Effector CD4-positive, alpha-beta T cell (primary cell): ENCODE results near the gene ZNF302.
A peak's percentile ranks its signal among the peaks of the same experiment; 100 is the strongest.
"Not testable (repeated sequence)": the region's sequence is repeated elsewhere in the genome, so short reads cannot be mapped to it uniquely, and the experiment has no call there.

Source experiments
- DNase-seq: peaks from one replicate; pipeline ENCODE4 v3.0.0-alpha.2; 2020
- total RNA-seq: gene quantifications from one replicate; lab custom pipeline; 2026; lab: John Stamatoyannopoulos, UW

ZNF302 gene
- 19.7 reads per million, percentile 46 among the genes with 10 or more reads in this experiment for total RNA-seq

DNA sequence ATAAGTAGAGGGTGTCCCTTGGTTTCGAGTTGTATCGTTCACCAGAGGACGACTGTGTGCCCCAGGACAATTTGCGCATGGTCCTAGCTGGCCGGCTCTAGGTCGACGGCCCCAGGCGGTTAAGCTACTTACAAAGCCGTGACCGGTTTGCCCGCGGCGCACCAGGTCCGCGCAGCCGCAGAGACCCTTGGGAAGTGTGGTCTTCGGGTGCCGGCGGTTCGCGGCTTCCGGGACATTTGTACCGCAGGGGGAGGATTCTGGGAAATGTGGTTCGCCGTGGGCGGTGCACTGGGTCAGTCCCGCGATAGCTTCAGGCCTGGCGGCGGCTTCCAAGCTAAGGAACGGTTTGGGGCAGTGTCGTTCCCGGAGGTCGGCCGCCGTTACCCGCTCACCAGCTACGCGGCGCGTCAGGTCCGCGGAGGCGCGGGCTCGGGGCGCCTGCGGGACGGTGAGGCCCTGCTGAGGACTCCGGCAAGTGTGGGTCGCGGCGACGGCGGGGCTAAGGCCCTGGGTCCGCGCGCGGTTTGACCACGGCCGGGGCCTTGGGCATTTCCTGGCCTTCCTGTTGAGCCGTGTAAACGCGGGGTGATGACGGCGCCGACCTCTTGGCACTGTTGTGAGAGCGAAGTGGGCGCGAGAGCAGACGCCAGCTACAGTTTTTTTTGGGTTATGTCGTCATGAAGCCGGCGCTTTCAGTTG lies at the start of gene ZNF302:
TSS of gene ZNF302 (plus strand) at position 293 of the 699 bp plus-strand sequence. CDS start 1,127 bp downstream, outside the sequence.
- peak; percentile 88 for DNase-seq

DNA sequence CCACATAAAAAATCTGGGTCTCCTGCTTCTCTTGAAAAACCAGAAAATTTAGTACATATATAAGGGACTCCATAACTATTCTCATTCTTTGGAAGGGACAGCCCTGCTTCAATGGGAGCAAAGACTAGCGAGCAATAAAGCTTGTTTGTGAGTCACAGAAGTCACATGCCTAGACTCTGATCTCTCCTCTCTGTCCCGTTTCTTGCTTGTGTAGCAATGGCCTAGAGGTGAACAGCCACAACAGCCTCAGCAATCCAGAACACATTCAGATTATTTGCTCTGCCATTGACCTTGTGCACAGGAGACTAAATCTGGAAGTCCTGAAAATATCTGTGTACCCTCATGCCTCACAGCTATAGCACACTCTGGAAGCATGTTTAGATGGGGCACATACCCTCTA lies 43.7 kb upstream of the ZNF302 start:
- no peak for DNase-seq

DNA sequence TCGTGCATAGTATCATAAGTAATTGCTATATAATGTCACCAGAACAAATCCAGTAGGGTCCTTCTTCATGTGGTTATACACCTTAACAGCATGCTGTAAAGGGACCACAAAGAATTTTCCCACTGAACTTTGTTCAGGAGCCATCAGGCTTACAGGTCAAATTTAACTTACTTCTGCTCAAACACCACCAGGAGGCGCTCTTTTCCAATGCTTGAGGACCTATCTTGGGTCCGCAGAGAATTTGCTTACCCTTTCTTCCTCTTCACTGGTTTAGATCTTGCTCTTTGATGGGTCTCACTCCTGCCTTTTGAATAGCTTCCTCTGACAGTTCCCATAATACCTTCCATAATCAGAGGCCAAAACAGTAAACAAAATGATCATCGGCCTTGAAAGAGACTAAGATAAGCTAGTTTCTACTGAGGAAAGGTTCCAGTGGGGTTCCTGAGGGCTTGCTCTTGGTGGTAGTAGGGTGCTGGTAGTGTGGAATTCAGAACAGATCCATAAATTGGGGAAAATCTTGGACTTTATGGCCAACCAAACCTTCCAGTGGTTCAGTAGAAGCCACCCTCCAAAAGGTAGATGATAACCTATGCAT lies 37.9 kb upstream of the ZNF302 start:
- DNase-seq: peak; percentile 59

DNA sequence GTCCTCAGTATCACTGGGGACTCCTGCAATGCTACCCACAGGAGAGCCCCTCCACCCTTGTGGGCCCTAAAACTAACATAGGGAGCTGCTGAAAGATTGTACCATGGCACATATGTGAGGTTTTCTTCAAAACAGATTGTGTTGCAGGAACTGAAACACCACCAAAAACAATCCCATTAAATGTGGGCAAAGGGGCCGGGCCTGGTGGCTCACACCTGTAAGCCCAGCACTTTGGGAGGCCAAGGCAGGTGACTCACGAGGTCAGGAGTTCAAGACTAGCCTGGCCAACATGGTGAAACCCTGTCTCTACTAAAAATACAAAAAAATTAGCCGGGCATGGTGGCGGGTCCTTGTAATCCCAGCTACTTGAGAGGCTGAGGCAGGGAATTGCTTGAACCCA lies 35.2 kb upstream of the ZNF302 start:
- no peak for DNase-seq

DNA sequence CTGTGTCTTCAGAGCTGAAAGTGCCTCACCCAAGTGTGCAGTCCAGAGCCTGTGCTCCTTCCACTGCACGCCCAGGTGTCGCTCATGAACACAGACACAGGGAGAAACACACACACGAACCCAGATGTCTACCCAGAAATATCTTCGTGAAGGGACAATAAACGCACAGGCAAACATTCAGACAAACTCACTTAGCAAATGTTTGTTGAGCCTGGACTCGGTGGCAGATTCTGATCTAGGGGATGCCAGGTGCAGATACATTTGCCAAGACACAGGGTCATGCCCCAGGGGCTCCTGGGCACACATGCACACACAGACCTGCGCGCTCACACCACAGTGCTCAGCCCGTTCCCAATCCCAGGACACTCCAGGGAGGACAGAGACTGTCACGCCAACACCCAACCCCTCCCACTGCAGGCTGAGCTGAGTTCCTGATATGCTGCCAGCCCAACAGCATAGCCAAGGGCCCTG lies 32.5 kb upstream of the ZNF302 start:
- DNase-seq: no peak

DNA sequence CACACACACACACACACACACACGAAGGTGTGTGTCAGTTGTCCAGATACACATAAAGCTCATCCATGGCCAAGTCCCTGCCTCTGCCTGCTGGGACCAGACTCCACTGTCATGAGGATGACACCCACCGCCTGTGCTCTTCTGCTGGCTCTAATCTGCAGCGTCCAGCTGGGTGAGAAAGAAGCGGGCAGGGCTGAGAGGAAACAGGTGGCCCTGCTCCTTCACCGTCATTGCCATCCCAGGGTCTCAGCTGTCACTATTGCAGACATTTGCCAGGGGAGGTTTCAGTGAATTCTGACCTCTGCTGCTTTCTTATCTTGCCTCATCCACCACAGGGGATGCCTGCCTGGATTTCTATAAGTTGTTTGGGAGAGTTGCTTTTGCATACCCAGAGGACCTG lies 31.9 kb upstream of the ZNF302 start:
- no peak for DNase-seq

DNA sequence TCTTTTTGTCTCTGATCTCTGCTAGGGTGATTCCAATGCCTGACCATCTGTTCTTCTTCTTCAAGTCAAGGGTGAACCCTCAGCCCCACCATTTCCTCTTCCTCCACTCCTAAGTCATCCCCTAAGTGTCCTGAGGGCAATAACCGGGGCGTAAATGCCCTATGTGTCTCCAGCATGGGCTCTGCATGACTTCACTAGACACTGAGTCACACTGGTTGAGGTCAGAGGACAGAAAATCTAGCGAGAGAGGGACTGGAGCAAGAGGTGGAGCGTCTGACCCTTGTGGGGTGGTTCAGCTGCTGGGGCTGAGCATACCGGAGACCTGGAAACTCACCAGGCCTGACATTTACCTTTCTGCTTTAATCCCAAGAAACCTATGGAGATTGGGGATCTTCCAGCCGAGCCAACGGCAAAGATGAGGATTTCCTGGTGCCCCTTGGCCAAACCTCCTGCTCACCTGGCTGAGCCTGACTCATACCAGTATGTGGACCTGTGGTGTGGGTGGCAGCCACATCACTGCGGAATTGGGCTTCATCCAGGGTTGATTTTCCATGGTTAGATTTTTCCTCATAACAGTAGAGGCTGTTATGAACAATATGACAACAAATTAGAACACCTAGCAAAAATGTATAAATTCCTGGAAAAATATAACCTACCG lies 27.5 kb upstream of the ZNF302 start:
- no peak for DNase-seq

DNA sequence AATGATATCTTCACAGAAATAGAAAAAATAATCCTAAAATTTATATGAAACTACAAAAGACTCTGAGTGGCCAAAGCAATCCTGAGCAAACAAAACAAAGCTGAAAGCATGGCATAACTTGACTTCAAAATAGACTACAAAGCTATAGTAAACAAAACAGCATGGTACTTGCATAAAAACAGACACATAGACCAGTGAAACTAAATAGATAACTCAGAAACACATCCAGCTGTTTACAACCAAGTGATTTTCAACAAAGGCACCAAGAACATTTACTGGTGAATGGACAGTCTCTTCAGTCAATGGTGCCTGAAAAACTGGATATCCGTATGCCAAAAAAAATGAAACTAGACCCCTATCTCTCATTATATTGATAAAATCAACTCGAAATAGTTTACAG lies 25.7 kb upstream of the ZNF302 start:
- no peak for DNase-seq

DNA sequence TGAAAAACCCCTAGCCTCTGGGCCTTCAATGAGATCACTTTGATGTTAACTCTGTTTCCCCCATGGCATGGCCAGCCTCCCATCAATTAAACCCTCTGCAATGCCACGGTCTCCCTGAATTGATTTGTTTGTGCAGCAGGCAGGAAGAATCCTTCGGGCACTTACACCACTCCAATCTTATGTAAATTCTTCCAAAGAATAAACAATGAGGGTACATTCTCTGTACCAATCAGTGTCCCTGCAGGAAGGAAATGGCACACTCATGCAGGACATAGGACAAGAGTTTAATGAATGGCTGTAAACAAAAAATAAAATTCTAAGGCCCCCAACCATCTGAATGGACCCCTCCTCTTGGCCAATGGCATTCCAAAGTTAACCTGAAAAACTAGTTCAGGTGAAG lies 22.7 kb upstream of the ZNF302 start:
- no peak for DNase-seq

DNA sequence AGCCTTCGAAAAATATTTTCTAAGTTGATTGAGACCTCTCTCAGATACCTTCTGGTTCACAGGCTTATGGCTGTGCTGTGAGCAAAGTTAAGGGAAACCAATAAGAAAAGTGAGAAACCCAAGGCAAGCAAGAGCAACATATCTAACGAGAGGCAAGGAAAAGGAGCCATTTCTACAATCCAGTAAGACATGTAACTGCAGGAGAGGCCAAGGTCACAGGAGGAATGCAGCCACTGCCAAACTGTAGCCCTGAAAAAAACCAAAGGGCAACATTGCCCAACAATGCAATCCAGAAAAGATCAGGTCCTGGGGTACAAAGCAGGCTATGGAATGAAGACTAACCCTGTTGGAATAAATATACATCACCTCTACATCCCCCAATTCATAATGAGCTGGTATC lies 21.8 kb upstream of the ZNF302 start:
- no peak for DNase-seq

DNA sequence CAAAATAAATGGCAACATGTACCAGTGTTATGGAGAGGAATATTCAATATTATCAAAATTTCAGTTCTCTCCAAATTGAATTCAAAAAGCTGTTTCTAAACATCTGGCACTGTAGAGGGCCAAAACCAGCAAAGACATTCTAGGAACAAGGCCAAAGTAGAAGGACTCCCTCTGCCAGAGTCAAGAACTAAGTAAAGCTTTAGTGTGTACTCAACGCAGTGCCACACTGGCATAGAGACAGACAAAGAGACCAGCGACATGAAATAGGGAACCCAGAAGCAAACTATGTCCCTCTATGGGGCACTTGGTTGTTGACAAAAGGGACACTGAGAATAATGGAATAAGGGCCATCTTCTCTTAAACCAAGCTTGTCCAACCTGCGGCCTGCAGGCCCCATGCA lies 16.1 kb upstream of the ZNF302 start:
- no peak for DNase-seq

DNA sequence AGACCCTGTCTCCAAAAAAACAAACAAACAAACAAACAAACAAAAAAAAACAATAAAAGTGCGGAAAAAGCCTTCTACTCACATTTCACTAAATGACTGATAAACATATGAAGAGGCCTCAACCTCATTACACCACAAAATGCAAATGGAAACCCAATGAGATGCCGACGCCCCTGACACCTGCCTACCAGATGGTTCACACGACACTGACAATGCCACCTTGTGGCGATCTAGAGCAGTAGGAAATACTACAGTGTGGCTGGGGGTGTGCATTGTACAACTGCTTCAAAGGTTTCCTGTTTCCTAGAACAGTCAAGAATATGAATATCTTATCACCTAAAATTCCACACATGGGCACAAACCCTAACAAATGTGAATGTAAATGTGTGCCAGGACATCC lies 14.6 kb upstream of the ZNF302 start:
- no peak for DNase-seq

DNA sequence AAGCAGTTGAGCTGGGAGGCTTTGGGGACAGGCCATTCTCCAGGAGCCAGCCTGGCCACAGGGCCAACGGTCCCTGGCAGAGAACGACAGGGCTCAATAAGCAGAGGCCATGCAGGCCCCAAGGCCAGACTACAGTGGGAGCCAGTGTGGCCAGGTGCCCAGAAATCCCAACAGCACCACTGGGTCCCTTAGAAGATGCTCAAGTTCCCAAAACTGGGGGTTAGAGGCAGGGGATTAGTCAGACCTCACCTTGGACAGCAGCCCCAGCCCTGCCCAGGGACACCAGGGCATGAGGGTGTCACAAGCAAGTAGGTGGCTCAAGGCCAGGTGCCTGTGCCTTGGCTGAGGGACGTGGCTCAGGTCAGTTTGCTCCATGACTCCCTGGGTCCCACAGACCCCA lies 13.3 kb upstream of the ZNF302 start:
- no peak for DNase-seq

DNA sequence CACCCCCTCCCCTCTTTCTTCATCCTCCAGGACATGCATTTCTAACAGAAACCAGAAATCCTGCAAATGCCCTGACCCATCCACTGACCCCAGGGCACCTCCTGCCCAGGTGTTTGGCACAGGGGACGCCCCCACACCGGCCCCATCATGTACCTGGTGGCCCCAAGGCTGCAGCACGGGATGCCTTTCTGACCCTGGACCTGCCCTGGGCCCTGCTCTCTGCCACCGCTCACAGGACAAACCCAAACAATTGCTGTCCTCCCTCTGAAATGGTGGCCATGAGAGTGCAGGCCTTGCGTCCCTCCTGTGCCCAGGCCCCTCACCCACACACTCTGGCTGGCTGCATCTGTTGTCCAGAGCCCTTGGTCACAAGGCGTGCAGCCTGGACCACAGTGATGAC lies 12.6 kb upstream of the ZNF302 start:
- no peak for DNase-seq

DNA sequence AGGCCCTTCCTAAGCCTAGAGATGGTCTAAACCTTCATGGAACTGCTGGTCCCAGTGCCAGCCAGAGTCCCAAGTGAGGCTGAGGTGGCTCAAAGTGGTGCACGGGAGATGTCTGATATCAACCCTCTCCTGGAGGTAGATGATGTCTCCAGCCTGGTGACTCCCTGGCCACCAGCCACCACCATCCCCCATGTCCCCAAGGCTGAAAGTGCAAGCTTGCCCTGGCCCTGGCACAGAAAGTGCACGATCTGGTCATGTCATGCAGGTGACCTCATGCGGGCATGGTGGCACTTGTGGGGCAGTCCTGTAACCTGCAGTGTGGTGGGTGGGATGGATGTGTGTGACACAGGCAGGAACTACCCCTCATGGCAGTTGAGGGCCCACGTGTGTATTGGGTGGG lies 12.2 kb upstream of the ZNF302 start:
- DNase-seq: not testable (repeated sequence)

DNA sequence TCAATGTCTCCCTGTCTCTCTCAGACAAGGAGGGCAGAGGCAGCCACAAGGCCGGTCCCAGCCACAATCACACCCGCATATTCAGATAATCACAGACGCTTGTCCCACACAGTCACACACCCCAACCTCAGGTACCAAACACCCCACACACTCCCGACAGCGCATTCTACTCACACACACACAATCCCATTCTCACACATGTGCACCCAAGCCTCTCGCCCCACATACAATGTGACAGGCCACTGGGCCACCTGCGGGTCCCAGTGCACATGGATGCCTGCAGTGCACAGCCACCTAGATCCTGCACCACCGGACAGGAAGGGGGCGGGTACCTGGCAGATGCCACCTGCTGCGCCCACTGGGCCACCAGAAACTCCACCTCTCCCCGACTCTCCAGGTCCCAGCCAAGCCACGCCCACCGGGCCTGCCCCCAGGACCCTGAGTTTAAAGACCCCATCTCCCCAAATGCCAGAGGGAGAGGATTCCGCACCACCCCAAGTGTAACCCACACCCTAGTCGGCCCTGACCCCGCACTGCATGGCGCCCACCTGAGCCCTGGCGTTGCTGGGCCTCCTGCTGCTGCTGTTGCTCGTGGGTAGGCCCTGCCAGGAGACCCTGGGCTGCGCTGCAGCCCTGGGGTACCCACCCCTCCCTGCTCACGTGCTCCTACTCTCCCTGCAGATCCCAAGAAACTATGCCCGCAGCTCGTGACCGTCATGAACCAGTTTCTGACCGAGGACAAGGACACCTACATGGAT lies 11.1 kb upstream of the ZNF302 start:
- no peak for DNase-seq

DNA sequence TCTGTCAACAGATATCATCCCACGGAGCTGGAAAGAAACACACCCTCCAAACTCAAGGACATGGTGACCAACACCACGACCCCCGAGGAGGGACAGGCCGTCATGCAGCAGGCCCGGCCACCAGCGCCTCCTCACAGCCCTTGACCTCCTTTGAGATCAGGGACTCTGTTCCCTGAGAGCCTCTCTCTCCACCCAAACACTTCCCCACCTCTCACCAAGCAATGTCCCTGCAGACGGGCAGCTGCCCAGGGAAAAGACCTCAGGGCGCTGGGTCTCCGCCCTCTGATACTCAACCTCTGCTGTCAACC lies 10.6 kb upstream of the ZNF302 start:
- no peak for DNase-seq

DNA sequence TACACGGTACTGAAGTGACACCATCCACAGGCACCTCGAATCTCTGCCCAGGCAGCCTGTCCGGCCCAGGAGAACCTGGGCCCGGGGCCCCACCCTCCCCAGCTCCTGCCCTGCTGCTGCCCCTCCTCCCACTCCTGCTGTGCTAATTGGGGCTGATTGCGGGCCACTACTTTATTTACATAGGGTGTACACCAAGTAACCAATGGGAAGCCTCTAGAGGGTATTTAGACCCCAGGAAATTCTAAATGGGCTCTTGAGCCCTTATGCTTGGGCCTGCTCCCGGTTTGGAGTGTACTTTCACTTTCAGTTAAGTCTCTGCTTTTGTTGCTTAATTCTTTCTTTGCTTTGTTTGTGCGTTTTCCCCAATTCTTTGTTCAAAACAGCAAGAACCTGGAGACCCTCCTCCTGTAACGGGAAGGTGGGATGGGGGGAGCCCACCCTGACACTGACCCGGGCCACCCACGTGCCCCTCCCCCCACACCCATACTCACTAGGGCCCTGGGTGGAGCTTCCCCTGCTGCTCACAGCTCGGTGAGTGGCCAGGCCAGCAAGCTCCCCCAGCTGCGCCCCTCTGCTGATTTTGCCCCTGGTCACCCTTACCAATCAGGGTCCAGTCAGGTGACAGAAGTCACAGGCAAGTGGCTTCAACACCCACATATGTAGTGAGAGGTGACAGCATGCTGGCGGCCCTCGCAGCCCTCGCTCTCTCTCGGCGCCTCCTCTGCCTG lies 10.0 kb upstream of the ZNF302 start:
- no peak for DNase-seq

DNA sequence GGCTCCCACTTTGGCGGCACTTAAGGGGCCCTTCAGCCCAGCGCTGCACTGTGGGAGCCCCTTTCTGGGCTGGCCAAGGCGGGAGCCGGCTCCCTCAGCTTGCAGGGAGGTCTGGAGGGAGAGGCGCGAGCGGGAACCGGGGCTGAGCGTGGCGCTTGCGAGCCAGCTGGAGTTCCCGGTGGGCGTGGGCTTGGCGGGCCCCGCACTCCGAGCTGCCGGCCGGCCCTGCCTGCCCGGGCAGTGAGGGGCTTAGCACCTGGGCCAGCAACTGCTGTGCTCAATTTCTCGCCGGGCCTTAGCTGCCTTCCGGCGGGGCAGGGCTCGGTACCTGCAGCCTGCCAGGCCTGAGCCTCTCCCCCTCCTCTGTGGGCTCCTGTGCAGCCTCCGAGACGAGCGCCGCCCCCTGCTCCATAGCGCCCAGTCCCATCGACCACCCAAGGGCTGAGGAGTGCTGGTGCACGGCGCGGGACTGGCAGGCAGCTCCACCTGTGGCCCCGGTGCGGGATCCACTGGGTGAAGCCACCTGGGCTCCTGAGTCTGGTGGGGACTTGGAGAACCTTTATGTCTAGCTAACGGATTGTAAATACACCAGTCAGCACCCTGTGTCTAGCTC lies 9.3 kb upstream of the ZNF302 start:
- not testable (repeated sequence) for DNase-seq

DNA sequence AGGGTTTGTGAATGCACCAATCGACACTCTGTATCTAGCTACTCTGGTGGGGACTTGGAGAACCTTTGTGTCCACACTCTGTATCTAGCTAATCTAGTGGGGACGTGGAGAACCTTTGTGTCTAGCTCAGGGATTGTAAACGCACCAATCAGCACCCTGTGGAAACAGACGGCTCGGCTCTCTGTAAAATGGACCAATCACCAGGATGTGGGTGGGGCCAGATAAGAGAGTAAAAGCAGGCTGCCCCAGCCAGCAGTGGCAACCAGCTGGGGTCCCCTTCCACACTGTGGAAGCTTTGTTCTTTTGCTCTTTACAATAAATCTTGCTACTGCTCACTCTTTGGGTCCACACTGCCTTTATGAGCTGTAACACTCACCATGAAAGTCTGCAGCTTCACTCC lies 8.8 kb upstream of the ZNF302 start:
- not testable (repeated sequence) for DNase-seq

DNA sequence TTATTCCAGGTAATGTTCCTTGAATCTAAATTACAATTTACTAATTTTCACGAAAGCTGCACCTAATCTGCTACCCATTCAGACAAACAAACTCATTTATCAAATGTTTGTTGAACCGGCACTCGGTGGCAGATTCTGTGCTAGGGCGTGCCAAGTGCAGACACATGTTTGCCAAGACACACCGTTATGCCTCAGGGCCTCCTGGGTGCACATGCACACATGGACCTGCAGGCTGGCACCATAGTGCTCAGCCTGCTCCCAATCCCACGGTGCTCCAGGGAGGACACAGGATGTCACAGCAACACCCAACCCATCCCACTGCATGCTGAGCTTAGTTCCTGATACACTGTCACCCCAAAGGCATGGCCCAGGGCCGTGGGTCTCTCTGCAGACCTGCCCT lies 8.2 kb upstream of the ZNF302 start:
- no peak for DNase-seq

DNA sequence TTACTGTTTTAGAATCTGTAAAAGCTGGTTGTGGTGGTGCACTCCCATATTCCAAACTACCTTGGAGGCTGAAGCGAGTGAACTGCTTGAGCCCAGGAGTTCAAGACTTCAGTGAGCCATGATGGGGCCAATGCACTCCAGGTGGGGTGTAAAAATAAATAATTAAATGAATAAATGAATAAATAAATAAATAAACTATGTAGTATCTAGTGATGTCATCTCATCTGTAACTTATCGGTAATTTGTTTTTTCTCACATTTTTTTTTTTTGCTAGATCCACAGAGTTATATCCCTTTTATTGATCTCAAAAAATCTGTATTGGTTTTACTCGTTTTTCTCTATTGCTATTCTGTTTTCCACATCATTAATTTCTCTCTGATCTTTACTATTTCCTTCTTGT lies 5.5 kb upstream of the ZNF302 start:
- no peak for DNase-seq
